Transverse colon (tissue), 1 donor: Measurements from ENCODE around the gene NENF.

Source experiments
- EP300 ChIP-seq: sonication (generic); formaldehyde crosslinking; IDR thresholded peaks from one replicate; pipeline ENCODE4 v1.6.1; 2017; ENCODE audit warnings: antibody characterized with exemption, low read depth
- POLR2A ChIP-seq: fragments of 450-650 bp; IDR thresholded peaks from one replicate; pipeline ENCODE4 v1.6.1; 2016; ENCODE audit warnings: antibody characterized with exemption, mild to moderate bottlenecking, moderate library complexity

- TF ChIP-seq EP300 (no peak), POLR2A (no peak)
These were observed 454 bp upstream of the NENF start for GRCh38 chr1:212432272-212432660.
